Measurements from ENCODE around the gene FGF5. TPM values are rescaled to one million over a fixed set of nuclear protein-coding genes. Genes with fewer than 3 reads are reported as not detected.
"Not testable (repeated sequence)": the region's sequence is repeated elsewhere in the genome, so short reads cannot be mapped to it uniquely, and the experiment has no call there.

Gene FGF5
- total RNA-seq, 1 experiment from 2014 or later = 6.4 TPM

DNA sequence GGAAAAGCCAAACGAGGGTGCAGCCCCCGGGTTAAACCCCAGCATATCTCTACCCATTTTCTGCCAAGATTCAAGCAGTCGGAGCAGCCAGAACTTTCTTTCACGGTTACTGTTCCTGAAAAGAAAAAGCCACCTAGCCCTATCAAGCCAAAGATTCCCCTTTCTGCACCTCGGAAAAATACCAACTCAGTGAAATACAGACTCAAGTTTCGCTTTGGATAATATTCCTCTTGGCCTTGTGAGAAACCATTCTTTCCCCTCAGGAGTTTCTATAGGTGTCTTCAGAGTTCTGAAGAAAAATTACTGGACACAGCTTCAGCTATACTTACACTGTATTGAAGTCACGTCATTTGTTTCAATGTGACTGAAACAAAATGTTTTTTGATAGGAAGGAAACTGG is 20.0 kb downstream of the FGF5 start:
- no peak for DNase-seq (ENCODE audit: low read depth in 1 of 2, low spot score in 2 of 2)
- Histone ChIP-seq H3K27me3 (replicated peaks) (no peaks in the 10 kb centered on the region), H3K9me3 (replicated peaks) (no peaks in the 10 kb centered on the region), H3K36me3 (peaks cover 28% of the 10 kb centered on the region), H3K27ac (no peak overlapping the region), H3K4me1 (replicated peaks) (no peaks in the 10 kb centered on the region), H3K4me3 (no peak overlapping the region)

GRCh38 chr4:80290665-80291064 is 24.2 kb downstream of the FGF5 start:
- H3K4me1 ChIP-seq (replicated peaks) = peaks cover 25% of the 10 kb centered on the region
- DNase-seq (ENCODE audit: low read depth in 1 of 2, low spot score in 2 of 2); H3K27ac ChIP-seq; H3K4me3 ChIP-seq; H3K27me3 ChIP-seq (replicated peaks); H3K9me3 ChIP-seq (replicated peaks): not testable (repeated sequence)
- H3K36me3 ChIP-seq = peaks cover 20% of the 10 kb centered on the region

- Histone ChIP-seq H3K36me3 (no peaks in the 10 kb centered on the region; the same call in 1 of the 2 replicates), H3K4me1 (replicated peaks) (peaks cover 33% of the 10 kb centered on the region), H3K4me3 (no peak overlapping the region), H3K9me3 (replicated peaks) (no peaks in the 10 kb centered on the region), H3K27ac (no peak overlapping the region), H3K27me3 (replicated peaks) (no peaks in the 10 kb centered on the region)
- DNase-seq (ENCODE audit: low read depth in 1 of 2, low spot score in 2 of 2) = no peak
These were observed 27.7 kb downstream of the FGF5 start for GRCh38 chr4:80294206-80294605.

GRCh38 chr4:80295336-80295735 is 28.9 kb downstream of the FGF5 start:
- H3K27ac ChIP-seq = no peak overlapping the region; the same call in 1 of the 2 replicates
- peak; percentile 63 to 66 for DNase-seq (ENCODE audit: low read depth in 1 of 2, low spot score in 2 of 2)
- no peaks in the 10 kb centered on the region for H3K27me3 ChIP-seq (replicated peaks)
- no peaks in the 10 kb centered on the region; the same call in 1 of the 2 replicates for H3K36me3 ChIP-seq
- H3K4me3 ChIP-seq = no peak overlapping the region
- H3K4me1 ChIP-seq (replicated peaks) = peaks cover 33% of the 10 kb centered on the region
- H3K9me3 ChIP-seq (replicated peaks) = no peaks in the 10 kb centered on the region

DNA sequence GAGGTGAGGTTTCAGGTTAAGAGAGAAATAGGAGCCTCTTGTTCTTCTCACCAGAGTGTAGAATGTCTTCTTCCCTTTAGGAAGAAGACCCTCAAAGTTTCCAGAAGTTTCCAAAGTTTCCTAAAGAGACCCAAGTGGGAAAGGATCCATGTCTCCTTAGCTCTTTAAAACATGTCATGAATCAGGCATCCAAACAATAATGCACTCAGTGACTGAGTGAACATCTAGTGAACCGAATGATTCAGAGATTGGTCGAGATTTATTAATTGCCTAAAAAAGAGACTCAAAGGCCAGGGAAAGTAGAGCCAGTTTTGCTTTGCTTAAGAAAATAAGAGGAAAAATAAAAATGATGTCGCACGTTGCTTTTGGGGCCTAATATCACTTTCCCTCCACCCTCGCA is 29.4 kb downstream of the FGF5 start:
- H3K9me3 ChIP-seq (replicated peaks) = no peaks in the 10 kb centered on the region
- no peaks in the 10 kb centered on the region for H3K27me3 ChIP-seq (replicated peaks)
- peak in 1 of 2 experiments; percentile 33 for DNase-seq (ENCODE audit: low read depth in 1 of 2, low spot score in 2 of 2)
- peaks cover 33% of the 10 kb centered on the region for H3K4me1 ChIP-seq (replicated peaks)
- no peaks in the 10 kb centered on the region; the same call in 1 of the 2 replicates for H3K36me3 ChIP-seq
- H3K27ac ChIP-seq = no peak overlapping the region; the same call in 1 of the 2 replicates
- H3K4me3 ChIP-seq = no peak overlapping the region

GRCh38 chr4:80301884-80302283 is 35.4 kb downstream of the FGF5 start:
- H3K27ac ChIP-seq = no peak overlapping the region

DNA sequence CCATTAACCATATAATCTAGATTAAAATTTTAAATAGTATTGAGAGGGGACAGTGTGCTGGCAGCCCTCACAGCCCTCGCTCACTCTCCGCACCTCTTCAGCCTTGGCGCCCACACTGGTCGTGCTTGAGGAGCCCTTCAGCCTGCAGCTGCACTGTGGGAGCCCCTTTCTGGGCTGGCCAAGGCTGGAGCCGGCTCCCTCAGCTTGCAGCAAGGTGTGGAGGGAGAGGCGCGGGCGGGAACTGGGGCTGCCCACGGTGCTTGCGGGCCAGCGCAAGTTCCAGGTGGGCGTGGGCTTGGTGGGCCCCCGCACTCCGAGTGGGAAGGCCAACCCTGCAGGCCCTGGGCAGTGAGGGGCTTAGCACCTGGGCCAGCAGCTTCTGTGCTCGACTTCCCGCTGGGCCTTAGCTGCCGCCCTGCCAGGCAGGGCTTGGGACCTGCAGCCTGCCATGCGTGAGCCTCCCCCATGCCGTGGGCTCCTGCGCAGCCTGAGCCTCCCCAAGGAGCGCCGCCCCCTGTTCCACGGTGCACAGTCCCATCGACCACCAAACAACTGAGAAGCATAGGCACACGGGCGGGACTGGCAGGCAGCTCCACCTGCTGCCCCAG is 36.3 kb downstream of the FGF5 start:
- Histone ChIP-seq H3K4me3 (no peak overlapping the region), H3K27ac (no peak overlapping the region), H3K27me3 (replicated peaks) (no peaks in the 10 kb centered on the region), H3K4me1 (replicated peaks) (peaks cover 36% of the 10 kb centered on the region), H3K36me3 (no peaks in the 10 kb centered on the region), H3K9me3 (replicated peaks) (no peaks in the 10 kb centered on the region)
- DNase-seq (ENCODE audit: low read depth in 1 of 2, low spot score in 2 of 2) = no peak

More at GRCh38 chr4:80301884-80302283, 35.4 kb downstream of the FGF5 start:
- Histone ChIP-seq H3K9me3 (replicated peaks) (no peaks in the 10 kb centered on the region), H3K36me3 (no peaks in the 10 kb centered on the region), H3K27me3 (replicated peaks) (no peaks in the 10 kb centered on the region), H3K4me3 (no peak overlapping the region), H3K4me1 (replicated peaks) (peaks cover 27% of the 10 kb centered on the region)
- no peak for DNase-seq (ENCODE audit: low read depth in 1 of 2, low spot score in 2 of 2)

DNA sequence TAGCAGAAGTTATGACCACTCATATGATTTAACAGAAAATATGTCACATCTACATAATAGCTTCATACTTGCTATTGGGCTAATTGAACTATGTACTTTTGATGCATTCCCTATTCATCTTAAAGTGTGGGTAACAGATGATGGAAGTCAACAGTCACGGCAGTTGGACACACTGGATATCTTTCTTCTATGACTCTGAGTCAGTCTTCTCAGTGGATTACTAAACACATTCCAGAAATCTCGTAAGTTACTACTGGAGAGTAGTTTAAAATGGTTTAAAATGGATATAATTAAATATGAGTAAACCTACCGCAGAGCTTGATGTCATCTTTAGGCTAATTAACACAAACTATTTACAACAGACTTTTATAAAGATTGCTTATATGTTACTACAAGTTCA is 39.0 kb downstream of the FGF5 start:
- H3K9me3 ChIP-seq (replicated peaks) = no peaks in the 10 kb centered on the region
- H3K4me3 ChIP-seq = no peak overlapping the region
- H3K27ac ChIP-seq = peak overlapping the region; percentile 86
- peak in 1 of 2 experiments; percentile 82 for DNase-seq (ENCODE audit: low read depth in 1 of 2, low spot score in 2 of 2)
- no peaks in the 10 kb centered on the region for H3K27me3 ChIP-seq (replicated peaks)
- no peaks in the 10 kb centered on the region for H3K36me3 ChIP-seq
- H3K4me1 ChIP-seq (replicated peaks) = peaks cover 62% of the 10 kb centered on the region

DNA sequence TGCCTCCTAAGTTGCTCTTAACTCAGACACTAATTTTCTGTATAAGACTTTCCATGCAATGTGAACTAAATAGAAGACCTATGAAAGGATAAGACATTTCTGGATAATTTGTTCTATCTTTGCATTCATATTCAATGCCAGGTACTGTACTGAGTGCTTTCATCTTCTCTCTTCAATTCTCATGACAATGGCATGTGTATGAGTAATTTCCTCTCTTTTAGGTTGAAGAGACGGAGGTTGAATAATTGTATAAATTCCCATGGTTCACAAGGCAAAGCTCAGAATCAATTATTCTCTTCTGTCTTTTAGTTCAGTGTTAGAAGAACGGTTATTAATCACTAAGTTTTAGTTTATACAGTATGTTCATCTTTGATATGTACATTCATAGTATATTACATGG is 39.8 kb downstream of the FGF5 start:
- Histone ChIP-seq H3K36me3 (no peaks in the 10 kb centered on the region), H3K27me3 (replicated peaks) (no peaks in the 10 kb centered on the region), H3K4me1 (replicated peaks) (peaks cover 62% of the 10 kb centered on the region), H3K27ac (peak overlapping the region; percentile 86), H3K4me3 (no peak overlapping the region), H3K9me3 (replicated peaks) (no peaks in the 10 kb centered on the region)
- peak in 1 of 2 experiments; percentile 72 for DNase-seq (ENCODE audit: low read depth in 1 of 2, low spot score in 2 of 2)

DNA sequence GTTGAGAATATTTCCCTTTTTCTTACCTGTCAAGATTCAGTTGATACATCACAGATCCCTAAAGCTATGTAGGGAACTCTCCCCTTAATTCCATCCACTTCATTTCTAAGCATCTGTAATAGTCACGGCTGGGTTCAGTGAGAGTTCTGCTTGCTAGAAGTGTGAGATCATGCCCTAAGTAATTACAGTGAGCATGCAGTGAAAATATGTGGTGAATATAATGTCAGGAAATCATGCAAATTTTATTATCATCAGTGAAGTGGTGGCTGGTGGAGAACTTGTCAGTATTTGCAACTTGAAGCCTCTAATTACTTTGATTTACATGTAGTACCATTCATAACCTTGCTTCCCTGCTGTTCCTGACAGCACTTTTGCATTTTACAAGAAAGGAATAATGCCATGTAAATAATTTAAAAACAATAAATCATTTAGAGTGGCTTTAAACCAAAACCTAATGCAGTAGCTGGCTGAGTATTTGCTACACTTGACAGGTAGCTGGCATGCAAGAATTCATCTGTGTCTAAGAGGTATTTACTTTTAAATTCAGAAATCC is 40.8 kb downstream of the FGF5 start:
- Histone ChIP-seq H3K4me3 (no peak overlapping the region), H3K27ac (peak overlapping the region; percentile 86)

DNA sequence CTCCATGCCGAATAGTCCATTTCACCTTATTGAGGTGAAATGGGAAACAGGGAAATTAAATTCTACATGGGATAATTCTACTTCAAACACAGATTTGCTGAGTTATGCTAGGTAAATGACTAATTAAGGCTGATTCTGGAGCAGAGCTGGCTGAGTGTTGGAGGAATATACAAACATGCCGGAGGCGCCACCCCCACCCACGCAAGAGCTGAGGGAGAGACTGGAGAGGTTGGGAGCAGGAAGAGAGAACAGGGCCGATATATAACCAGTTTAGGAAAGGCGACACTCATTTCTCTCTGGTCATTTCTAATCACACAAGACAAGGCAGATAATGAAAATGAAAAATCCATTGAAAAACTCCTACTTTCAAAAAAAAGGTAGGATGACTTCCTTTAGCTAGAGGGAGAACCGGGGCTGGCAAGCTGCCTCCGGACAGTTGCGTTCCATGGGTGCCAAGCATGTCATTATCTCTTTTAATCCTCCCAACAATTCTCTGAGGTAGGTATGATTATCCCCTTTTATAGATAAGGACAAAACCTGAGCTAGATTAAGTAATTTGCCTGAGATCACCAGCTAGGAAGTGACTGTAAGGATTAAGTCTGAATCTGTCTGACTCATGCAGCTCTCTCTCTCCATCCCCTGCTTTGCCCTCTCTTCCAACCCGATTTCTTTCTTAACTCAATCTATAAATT is 41.5 kb downstream of the FGF5 start:
- DNase-seq (ENCODE audit: low read depth in 1 of 2, low spot score in 2 of 2) = peak; percentile 63 to 79
- no peaks in the 10 kb centered on the region for H3K36me3 ChIP-seq
- no peak overlapping the region for H3K4me3 ChIP-seq
- H3K4me1 ChIP-seq (replicated peaks) = peaks cover 62% of the 10 kb centered on the region
- H3K27me3 ChIP-seq (replicated peaks) = no peaks in the 10 kb centered on the region
- H3K9me3 ChIP-seq (replicated peaks) = no peaks in the 10 kb centered on the region
- H3K27ac ChIP-seq = peak overlapping the region; percentile 86

More for the DNA sequence above, 40.8 kb downstream of the FGF5 start:
- Histone ChIP-seq H3K36me3 (no peaks in the 10 kb centered on the region), H3K27me3 (replicated peaks) (no peaks in the 10 kb centered on the region), H3K4me1 (replicated peaks) (peaks cover 62% of the 10 kb centered on the region), H3K9me3 (replicated peaks) (no peaks in the 10 kb centered on the region)
- peak in 1 of 2 experiments; percentile 58 for DNase-seq (ENCODE audit: low read depth in 1 of 2, low spot score in 2 of 2)

GRCh38 chr4:80308466-80308822 is 42.0 kb downstream of the FGF5 start:
- Histone ChIP-seq H3K36me3 (no peaks in the 10 kb centered on the region), H3K4me3 (no peak overlapping the region), H3K27ac (peak overlapping the region; percentile 86), H3K27me3 (replicated peaks) (no peaks in the 10 kb centered on the region), H3K4me1 (replicated peaks) (peaks cover 62% of the 10 kb centered on the region), H3K9me3 (replicated peaks) (no peaks in the 10 kb centered on the region)
- no peak for DNase-seq (ENCODE audit: low read depth in 1 of 2, low spot score in 2 of 2)

GRCh38 chr4:80309294-80310004 is 43.0 kb downstream of the FGF5 start:
- Histone ChIP-seq H3K36me3 (no peaks in the 10 kb centered on the region), H3K27ac (peak overlapping the region; percentile 86), H3K4me3 (no peak overlapping the region), H3K9me3 (replicated peaks) (no peaks in the 10 kb centered on the region), H3K4me1 (replicated peaks) (peaks cover 59% of the 10 kb centered on the region), H3K27me3 (replicated peaks) (no peaks in the 10 kb centered on the region)
- DNase-seq (ENCODE audit: low read depth in 1 of 2, low spot score in 2 of 2) = peak; percentile 71 to 77

- no peaks in the 10 kb centered on the region for H3K27me3 ChIP-seq (replicated peaks)
These were observed 44.7 kb downstream of the FGF5 start for GRCh38 chr4:80311130-80311529.

More at GRCh38 chr4:80311130-80311529, 44.7 kb downstream of the FGF5 start:
- no peak for DNase-seq (ENCODE audit: low read depth in 1 of 2, low spot score in 2 of 2)
- Histone ChIP-seq H3K27ac (no peak overlapping the region), H3K36me3 (no peaks in the 10 kb centered on the region), H3K4me3 (no peak overlapping the region), H3K9me3 (replicated peaks) (no peaks in the 10 kb centered on the region), H3K4me1 (replicated peaks) (peaks cover 42% of the 10 kb centered on the region)
